ENCODE data around the gene MAT2A. TPM values are rescaled to one million over a fixed set of nuclear protein-coding genes. Genes with fewer than 3 reads are reported as not detected.

The MAT2A gene
- total RNA-seq, 4 donors from 2014 or later = 303 to 511 (median 354) TPM

DNA sequence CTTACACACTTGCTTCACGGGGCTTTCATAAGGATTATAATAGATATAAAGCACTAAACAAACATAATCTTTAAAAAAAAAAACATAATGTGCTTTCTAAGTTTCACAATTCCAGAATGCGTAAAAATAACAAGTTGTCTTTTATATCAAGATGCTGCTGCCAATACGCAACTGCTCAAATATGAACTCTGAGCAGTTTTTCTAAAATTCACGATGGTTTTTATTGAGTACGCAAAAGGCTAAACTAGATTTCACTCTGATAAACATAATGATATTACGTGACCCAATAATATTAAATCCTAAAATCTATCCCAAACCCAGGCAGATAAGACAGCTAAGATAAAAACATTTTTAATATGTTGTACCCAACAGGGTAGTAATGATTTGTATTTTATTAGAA, 24.6 kb upstream of the MAT2A start:
- Histone ChIP-seq H3K9me3 (no peaks in the 10 kb centered on the region), H3K36me3 (no peaks in the 10 kb centered on the region), H3K27ac (no peak overlapping the region), H3K4me1 (no peaks in the 10 kb centered on the region), H3K27me3 (no peaks in the 10 kb centered on the region), H3K4me3 (replicated peaks in 1 of 3) (no peak overlapping the region)
- TF ChIP-seq POLR2A (IDR thresholded peaks at IDR 0.05) = no peak
- TF ChIP-seq, protein P1, sequence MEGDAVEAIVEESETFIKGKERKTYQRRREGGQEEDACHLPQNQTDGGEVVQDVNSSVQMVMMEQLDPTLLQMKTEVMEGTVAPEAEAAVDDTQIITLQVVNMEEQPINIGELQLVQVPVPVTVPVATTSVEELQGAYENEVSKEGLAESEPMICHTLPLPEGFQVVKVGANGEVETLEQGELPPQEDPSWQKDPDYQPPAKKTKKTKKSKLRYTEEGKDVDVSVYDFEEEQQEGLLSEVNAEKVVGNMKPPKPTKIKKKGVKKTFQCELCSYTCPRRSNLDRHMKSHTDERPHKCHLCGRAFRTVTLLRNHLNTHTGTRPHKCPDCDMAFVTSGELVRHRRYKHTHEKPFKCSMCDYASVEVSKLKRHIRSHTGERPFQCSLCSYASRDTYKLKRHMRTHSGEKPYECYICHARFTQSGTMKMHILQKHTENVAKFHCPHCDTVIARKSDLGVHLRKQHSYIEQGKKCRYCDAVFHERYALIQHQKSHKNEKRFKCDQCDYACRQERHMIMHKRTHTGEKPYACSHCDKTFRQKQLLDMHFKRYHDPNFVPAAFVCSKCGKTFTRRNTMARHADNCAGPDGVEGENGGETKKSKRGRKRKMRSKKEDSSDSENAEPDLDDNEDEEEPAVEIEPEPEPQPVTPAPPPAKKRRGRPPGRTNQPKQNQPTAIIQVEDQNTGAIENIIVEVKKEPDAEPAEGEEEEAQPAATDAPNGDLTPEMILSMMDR (IDR thresholded peaks at IDR 0.05) = no peak
- 91% methylated on average over 6 of the region's 6 CpGs for WGBS, 2 donors
- no peak for DNase-seq
- intact Hi-C loops (cut with DNase I) = no loop called here

DNA sequence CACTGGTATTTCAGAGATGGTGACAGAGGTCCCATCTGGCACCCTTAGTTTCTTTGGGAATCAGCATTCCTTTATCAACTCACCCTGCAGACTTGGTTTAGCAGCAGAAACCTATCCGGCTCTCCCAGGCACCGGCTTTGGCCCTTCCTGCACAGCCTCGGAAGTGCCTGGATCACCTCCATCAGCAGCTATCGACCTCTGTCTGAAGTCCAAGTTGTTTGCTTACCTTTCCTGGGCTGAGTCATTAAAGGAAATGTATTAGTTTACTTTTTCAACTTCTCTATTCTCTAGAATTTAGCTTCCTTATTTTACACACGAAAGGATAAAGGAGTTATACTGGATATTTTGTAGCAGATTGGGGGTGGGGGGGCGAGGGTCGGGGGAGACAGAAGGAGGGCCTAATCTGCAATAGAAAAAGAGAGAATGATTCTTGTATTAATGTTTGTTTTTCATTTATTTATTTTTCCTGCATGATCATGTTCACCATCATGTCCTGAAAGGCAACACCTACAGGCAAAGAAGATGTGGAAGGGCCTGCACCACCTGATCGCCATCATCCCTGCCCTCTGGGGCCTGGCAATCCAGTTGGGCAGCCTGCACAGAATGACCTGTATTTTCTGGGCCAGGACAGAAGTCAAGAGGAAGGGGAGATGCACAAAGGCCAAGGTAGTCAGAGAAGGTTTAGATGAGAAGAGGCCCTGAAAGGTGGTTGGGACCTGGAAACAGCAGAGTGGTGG, 22.1 kb upstream of the MAT2A start:
- intact Hi-C loops (cut with DNase I) = no loop called here
- 80 to 83% methylated on average over 8 of the region's 8 CpGs for WGBS, 2 donors

DNA sequence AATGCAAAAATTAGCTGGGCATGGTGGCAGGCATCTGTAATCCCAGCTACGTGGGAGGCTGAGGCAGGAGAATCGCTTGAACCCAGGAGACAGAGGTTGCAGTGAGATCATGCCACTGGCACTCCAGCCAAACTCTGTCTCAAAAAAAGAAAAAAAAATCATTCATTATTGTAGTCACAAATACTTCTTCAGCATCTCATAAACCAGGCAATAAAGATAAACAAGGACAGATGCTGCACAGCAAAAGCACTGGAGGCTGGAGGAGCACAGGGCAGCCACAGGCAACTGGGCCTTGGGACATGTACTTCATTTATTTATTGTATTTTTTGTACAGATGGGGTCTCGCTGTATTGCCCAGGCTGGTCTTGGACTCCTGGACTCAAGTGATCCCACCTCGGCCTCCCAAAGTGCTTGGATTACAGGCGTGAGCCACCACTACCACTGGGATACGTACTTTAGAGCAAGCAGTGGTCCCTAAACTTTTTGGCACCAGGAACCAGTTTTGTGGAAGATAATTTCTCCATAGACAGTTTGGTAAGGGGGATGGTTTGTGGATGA, 16.8 kb upstream of the MAT2A start:
- Histone ChIP-seq H3K27ac (no peak overlapping the region), H3K36me3 (no peaks in the 10 kb centered on the region), H3K27me3 (no peaks in the 10 kb centered on the region), H3K4me3 (replicated peaks in 1 of 3) (no peak overlapping the region), H3K4me1 (peaks cover 0 to 3% of the 10 kb centered on the region in 2 donors), H3K9me3 (no peaks in the 10 kb centered on the region)
- TF ChIP-seq POLR2A (IDR thresholded peaks at IDR 0.05) = no peak
- TF ChIP-seq, protein P1 (IDR thresholded peaks at IDR 0.05) = no peak
- intact Hi-C loops (cut with DNase I) = no loop called here
- WGBS, 2 donors = 95 to 96% methylated on average over 6 of the region's 6 CpGs
- no peak for DNase-seq

More for the DNA sequence above, 22.1 kb upstream of the MAT2A start:
- DNase-seq = no peak
- TF ChIP-seq POLR2A (IDR thresholded peaks at IDR 0.05) = no peak
- TF ChIP-seq, protein P1 (IDR thresholded peaks at IDR 0.05) = no peak
- no peaks in the 10 kb centered on the region for H3K9me3 ChIP-seq
- no peaks in the 10 kb centered on the region for H3K4me1 ChIP-seq
- H3K4me3 ChIP-seq (replicated peaks in 1 of 3) = no peak overlapping the region
- H3K36me3 ChIP-seq = no peaks in the 10 kb centered on the region
- H3K27me3 ChIP-seq = no peaks in the 10 kb centered on the region
- no peak overlapping the region for H3K27ac ChIP-seq

- H3K4me3 ChIP-seq (replicated peaks in 1 of 3) = no peak overlapping the region
- intact Hi-C loops (cut with DNase I) = no loop called here
- TF ChIP-seq POLR2A (IDR thresholded peaks at IDR 0.05) = no peak
- TF ChIP-seq, protein P1 (IDR thresholded peaks at IDR 0.05) = no peak
- peaks cover 0 to 3% of the 10 kb centered on the region in 2 donors for H3K4me1 ChIP-seq
- DNase-seq = no peak
- no peaks in the 10 kb centered on the region for H3K27me3 ChIP-seq
- H3K27ac ChIP-seq = peak overlapping the region in 1 of 3 donors; percentile 16
- H3K36me3 ChIP-seq = no peaks in the 10 kb centered on the region
- 91 to 93% methylated on average over 8 of the region's 8 CpGs for WGBS, 2 donors
- H3K9me3 ChIP-seq = no peaks in the 10 kb centered on the region
These were observed 15.7 kb upstream of the MAT2A start for GRCh38 chr2:85523062-85523902.
